Right renal pelvis (tissue), 4 donors: ENCODE data around the gene GALNT11. TPM values are rescaled to one million over a fixed set of nuclear protein-coding genes. Genes with fewer than 3 reads are reported as not detected.
A peak's percentile ranks its signal among the peaks of the same experiment; 100 is the strongest.
"Not testable (repeated sequence)": the region's sequence is repeated elsewhere in the genome, so short reads cannot be mapped to it uniquely, and the experiment has no call there.

ENCODE experiments used
- DNase-seq, 4 donors: peaks; one replicate each; pipeline ENCODE4 v3.0.0-alpha.2; 2013; ENCODE audit warnings: low read depth in 4 of 4, low spot score in 3 of 4, missing footprints in 1 of 4
- polyA plus RNA-seq, 4 donors: library from polyadenylated mRNA; unstranded; fragments of 120-200 nt; gene quantifications; one replicate each; pipeline ENCODE4 v1.2.1, GENCODE V29; 2013; ENCODE audit not compliant: insufficient read length in 4 of 4

The GALNT11 gene
- polyA plus RNA-seq: 100 to 1,000 TPM; 110 to 132 (median 117) TPM

DNA sequence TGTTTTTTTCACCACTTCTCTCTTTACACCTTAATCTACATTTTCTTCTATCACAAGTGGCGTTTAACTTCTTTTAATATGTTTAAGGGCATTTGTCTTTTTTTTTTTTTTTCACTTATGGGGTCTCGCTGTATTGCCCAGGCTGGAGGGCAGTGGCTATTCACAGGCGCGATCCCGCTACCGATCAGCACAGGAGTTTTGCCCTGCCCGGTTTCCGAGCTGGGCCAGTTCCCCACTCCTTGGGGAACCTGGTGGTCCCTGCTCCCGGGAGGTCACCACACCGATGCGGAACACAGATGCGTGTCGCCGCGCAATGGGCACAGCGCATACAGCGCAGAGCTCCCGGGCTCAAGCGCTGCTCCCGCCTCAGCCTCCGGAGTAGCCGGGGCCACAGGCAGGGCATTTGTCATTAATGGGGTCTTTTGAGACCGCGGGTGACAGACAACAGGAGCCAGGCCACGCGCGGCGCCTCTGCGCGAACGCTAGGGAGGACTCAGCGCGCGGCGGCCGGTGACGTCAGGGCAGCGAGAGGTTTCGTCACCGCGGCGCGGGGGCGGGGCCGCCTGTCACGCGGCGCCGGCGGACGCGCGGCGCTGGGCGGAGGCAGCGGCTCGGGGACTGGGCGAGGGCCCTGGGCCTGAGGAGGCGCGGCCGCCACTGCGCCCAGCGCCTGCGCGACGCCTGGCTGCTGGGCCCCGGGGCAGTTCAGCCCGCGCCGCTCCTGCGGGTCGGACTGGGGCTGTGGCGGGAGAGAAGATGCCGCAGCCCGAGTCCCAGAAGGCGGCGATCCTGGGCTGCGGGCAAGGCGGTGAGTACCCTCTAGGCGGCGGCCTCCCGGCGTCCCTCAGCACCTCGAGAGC lies at the start of gene GALNT11:
TSS of gene GALNT11 (plus strand) at position 598 of the 860 bp plus-strand sequence. CDS start 68,554 bp downstream, outside the sequence.
- peak; percentile 60 to 76 (median 73) for DNase-seq

DNA sequence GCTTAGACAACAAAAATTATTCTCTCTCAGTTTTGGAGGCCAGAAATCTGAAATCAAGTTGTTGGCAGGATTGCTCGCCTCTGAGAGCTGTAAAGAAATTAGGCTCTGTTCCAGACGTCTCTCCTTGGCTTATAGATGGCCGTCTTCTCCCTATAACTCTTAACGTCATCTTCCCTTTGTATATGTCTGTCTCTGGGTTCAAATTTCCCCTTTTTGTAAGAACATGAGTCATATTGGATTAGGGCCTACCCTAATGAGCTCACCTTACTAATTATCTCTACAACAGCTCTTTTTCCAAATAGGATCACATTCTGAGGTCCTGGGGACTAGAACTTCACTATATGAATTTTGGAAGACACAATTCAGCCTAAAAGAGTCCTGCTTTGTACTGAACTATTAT lies 46.9 kb upstream of the GALNT11 start:
- no peak for DNase-seq

DNA sequence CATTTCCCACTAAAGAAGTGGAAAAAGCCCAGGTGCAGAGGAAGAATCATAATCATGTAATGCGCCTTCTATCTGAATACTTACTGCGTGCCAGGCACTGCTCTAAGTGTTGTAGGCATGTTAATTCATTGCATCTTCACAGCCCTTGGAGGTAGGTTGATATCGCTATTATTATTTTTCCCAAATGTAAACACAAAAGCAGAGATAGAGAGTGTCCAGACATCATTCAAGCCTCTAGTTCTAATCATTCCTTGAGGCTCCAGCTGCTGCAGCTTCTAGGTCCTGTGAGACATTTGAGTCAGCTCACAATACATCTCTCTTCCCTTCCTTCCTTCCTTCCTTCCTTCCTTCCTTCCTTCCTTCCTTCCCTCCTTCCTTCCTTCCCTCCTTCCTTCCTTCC lies 44.3 kb upstream of the GALNT11 start:
- DNase-seq: no peak

DNA sequence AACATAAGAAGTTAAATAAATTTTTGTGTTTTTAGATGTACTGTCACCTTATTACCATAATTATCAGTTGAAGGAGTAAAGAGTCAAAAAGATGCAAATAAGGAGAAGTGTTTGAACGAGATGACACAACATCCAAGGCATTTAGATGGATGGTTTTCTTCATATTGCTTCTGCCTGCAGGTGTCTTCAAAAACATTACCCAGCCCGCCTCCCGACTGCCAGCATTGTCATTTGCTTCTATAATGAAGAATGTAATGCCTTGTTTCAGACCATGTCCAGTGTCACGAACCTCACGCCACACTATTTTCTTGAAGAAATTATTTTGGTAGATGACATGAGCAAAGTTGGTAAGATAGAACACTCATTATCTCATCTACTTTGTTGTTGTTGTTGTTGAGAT lies 42.7 kb upstream of the GALNT11 start:
- DNase-seq: no peak

DNA sequence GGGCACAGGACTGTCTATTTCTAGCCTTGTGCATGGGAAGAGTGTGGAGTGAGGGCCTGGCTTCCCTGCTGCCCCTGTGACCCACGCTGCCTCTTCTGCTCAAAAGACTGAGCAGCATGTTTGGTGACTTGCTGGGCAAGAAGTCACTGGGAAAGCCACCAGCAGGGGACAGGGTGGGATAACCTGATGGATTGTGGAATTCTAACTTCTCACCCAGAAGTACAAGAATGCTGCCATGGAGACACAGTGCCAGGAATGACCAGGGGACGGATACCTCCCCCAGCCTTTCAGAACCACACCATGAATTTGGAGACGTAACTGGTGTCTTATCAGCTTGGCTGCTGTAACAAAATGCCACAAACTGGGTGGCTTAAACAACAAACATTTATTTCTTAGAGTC lies 40.9 kb upstream of the GALNT11 start:
- DNase-seq: no peak

DNA sequence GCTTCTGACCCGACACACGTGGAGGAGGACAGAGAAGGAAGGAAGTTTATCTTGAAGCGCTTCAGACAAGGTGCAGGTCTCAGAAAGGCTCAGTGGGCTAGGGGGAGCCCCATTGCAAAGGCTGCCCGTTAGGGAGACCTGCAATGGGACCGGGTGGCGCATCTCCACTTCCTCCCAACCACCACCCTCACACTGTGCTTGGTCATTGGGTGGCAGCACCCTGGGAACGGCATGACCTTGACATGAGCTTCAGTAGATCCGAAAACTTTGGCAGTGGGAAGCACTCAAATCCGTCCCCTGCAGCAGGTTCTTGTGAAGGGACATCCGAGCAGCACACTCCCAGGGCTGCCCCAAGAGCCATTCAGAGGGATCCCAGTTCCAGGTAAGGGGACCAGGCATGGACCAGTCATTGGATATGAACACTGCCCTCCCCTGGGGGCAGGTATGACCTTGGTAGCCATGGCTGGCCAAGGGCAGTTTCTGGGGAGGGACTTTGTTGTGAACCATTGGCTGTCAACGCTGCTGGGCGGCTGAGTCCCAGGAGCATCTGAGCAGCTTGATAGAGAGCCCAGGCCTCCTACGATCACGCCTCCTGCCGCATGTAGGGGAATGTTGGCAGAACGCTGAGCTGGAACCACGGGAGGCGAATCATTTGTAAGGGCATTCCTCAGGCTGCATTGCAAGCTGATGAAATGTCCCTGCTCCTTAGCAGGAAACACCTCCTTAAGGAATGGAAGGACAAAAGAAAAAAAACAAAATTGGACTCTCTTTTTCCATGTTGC lies 37.5 kb upstream of the GALNT11 start:
- DNase-seq: no peak

DNA sequence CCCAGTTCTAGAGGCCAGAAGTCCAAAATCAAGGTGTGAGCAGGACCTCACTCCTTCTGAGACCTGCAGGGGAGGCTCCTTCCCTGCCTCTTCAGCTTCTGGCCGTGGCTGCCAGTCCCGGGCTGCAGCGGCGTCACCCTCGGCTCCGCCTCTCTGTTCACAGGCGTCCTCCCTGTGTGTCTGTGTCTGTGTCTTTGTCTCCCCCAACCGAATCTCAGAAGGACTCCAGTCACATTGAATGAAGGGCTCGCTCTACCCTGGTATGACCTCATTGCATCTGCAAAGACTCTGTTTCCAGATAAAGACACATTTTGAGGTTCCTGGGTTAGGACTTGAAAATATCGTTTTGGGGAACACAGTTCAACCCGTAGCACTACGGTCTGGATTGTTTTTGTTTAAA lies 33.1 kb upstream of the GALNT11 start:
- DNase-seq: peak in 1 of 4 donors; percentile 3

DNA sequence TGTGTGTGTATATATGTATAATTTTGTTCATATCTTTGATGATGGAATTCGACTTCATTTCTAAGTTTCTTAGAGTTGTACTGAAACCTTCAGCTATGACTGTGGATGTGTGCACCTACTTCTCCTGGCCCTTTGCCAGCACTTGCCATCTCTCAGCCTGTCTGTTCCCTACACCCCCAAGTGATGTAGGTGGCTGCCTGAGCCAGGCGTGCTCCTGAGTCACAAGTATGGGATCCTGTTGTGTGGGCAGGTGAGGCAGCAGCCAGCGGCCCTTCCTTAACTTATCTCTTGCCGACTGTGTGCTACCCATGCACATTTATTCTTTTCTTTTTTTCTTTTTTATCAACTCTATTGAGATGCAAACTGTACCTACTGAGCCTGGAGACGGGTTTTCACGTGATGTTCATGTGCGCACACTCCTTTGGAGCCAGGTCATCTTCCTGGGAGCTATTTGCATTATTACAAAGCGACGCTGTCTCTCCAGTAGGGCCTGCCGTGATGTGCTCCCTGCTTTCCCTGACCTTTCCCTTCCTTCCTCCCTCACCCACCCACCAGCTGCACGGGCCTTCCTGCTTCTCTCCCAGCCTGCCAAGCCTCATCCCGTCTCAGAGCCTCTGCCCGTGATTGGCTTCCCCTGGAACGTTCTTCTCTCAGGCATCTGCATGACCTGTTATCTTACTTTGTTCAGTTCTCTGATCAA lies 31.3 kb upstream of the GALNT11 start:
- no peak for DNase-seq

DNA sequence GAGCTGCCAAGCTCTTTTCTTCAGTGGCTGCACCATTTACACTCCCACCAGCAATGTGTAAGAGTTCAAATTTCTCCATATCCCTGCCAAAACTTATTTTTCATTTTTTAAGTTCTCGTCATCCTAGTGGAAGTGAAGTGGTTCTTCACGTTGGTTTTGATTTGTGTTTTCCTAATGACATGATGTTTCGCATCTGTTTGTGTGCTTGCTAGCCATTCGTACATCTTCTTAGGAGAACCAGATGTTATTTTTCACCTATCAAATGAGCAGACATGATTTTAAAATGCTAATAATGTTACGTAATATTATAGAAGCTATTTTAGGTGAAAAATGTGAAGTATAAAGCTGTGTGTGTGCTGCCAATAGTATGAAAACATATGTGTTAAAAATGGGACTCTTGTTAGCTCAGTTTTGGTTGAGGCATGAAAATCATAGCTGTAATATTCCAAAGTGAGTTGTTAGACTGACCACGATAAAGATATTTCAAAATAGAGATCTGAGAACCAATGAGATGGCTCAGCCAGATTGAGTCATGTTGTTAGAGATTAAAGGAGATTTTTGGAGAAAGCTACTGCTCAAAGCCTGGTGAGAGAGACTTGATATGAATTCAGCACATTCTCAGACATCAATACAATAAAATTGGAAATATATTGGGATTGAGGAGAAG lies 25.9 kb upstream of the GALNT11 start:
- DNase-seq: no peak

DNA sequence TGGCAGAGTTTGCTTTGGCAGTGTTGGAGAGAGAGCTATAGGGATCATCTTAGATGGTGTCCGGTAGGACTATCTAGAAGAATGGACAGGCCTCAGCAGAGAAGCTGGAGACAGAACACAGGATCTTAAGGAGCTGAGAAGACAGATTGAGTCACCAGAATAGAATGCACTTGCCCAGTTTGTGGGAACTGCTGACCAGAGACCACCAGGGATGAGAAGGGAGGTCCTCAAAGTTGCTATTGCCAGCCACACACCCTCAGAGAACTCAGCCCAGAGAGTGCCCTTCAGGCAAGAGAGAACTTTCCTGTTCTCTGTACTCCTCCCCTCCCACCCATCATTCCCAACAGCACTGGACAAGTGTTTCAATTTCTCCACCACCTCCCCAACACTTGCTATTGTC lies 25.3 kb upstream of the GALNT11 start:
- no peak for DNase-seq

DNA sequence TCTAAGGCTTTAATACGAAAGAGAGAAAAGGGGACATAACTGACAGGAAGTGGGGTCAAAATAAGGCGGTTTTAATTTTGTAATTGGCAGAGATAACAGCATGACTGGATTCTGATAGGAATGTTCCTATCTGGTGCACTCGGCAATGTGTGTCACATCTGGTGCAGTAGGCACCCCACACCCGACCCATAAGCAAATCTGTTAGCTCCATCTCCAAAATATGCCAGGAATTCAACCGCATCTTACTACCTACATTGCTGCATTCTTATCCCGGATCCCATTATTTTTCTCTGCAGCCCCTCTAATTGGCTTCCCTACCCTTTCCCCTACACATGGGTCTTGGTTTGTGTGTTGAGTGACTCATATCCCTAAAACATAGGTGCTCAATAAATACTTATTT lies 19.1 kb upstream of the GALNT11 start:
- DNase-seq: no peak

DNA sequence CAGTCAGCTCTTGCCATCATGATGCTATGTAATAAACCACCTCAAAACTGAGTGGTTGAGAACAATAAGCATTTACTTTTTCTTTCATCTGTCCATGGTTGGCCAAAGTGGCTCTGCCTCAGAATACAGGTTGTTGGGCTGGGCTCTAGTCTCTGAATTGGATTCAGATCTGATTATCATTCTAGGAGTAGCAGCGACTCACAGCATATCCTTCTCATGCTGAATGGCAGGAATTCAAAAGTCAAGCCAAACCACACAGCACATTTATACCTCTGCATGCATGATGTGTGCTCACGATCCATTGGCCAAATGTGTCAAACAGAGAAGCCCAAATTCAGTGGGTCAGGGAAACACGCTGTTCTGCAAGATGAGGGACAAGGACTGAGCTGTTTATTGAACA lies 13.6 kb upstream of the GALNT11 start:
- DNase-seq: no peak

DNA sequence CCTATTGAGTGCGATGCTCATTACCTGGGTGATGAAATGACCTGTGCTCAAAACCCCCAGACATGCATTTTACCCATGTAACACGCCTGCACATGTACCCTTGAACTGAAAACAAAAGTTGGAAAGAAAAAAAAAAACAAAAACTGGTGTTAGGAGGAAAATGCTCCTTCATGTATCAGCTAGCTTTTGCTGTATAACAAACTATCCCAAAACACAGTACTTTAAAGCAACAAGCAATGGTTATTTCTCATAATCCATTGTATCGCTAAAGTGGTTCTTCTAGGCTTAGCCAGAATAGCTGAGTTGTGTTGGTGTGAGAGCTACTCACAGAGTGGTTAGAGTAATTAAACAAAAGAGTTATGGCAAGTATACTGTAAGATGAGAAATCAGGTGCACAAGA lies 12.2 kb upstream of the GALNT11 start:
- no peak for DNase-seq

DNA sequence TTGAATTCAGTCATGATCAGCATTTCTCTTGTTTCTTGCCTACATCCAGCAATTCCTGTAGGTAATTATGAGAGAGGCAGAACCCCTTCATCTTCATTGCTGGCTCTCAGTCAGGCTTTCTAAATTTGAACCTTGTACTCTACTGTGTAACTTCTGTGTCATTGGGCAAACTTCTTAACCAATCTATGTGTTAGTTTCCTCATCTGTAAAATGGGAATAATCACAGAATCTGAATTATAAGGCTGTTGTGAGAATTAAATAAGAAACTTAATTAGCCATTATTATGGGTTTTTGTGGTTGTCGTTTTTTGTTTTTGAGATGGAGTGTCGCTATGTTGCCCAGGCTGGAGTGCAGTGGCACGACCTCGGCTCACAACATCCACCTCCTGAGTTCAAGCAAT lies 11.5 kb upstream of the GALNT11 start:
- DNase-seq: no peak

DNA sequence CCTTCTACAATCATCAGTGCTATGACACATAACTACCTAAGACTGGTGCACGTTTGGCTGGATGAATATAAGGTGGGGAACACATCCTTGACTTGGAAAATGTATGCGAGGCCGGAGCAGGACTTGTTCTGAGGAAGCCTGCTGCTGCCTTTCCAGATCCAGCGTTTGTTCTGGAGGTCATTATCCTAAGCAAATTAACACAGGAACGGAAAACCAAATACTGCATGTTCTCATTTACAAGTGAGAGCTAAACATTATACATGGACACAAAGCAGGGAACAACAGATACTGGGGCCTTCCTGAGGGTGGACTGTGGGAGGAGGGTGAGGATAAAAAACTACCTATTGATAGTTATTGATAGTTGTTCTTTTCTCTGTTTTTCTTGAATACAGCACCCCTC lies 10.8 kb upstream of the GALNT11 start:
- DNase-seq: no peak

DNA sequence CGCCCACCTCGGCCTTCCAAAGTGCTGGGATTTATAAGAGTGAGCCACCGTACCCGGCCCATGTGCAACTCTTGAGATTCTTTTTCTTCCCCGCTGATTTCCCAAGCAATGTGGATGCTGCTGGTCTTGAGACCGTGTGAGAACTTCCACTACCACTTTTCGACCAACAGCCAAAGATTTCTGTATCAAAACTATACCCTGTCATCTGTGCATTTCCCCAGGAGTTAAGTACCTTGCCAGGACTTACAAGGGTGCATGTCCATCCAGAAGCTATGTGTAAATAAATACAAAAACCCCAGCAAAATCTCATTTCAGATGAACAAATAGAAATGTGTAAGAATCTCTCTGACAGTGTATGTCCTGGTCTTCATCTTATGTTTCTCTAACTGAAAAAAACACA lies 9.9 kb upstream of the GALNT11 start:
- no peak for DNase-seq

DNA sequence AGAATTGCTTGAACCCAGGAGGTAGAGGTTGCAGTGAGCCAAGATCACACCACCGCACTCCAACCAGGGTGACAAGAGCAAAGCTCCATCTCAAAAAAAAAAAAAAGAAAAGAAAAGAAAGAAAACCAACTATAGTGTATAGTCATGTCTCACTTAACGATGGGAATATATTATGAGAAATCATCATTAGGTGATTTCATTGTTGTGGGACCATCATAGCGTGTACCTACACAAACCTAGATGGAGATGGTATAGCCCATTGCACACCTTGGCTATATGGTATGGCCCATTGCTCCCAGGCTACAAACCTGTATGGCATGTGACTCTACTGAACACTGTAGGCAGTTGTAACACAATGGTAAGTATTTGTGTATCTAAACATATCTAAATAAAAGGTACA lies 8.5 kb upstream of the GALNT11 start:
- DNase-seq: no peak

DNA sequence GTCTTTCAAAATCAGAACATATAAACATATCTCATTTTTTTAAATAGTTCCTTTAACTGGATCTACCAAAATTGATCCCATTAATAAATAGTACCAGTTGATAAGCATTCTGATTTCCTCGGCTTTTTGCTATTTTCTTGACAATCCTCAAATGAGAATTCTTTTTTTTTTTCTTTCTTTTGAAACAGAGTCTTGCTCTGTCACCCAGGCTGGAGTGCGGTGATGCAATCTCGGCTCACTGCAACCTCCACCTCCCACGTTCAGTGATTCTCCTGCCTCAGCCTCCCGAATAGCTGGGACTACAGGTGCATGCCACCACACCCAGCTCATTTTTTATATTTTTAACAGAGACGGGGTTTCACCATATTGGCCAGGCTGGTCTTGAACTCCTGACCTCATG lies 7.8 kb upstream of the GALNT11 start:
- DNase-seq: not testable (repeated sequence)

DNA sequence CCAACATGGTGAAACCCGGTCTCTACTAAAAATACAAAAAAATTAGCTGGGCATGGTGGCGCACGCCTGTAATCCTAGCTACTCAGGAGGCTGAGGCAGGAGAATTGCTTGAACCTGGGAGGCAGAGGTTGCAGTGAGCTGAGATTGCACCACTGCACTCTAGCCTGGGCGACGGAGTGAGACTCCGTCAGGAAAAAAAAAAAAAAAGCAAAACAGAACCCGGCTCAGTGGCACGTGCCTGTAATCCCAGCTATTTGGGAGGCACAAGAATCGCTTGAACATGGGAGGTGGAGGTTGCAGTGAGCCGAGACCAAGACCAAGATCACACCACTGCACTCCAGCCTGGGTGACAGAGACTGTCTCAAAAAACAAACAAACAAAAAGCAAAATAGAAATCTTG lies 3.7 kb upstream of the GALNT11 start:
- not testable (repeated sequence) for DNase-seq
